Liver (tissue), 3 donors: ENCODE data around the gene CELA1.

Source experiments
- CTCF ChIP-seq: fragments of 150-350 bp; IDR thresholded peaks from 2 replicates; pipeline ENCODE4 v1.5.1; 2017; ENCODE audit warnings: improper control_type of control experiment, low read depth, low read length; ENCODE audit not compliant: missing input control
- REST ChIP-seq: IDR thresholded peaks from 2 replicates; pipeline ENCODE4 v1.6.1; 2016; ENCODE audit warnings: antibody characterized with exemption, mild to moderate bottlenecking
- SP1 ChIP-seq: IDR thresholded peaks from 2 replicates; pipeline ENCODE4 v1.6.1; 2018; ENCODE audit warnings: antibody characterized with exemption, mild to moderate bottlenecking
- TAF1 ChIP-seq: conservative IDR thresholded peaks from 2 replicates; pipeline ENCODE4 v1.6.1; 2016; ENCODE audit warnings: antibody characterized with exemption, mild to moderate bottlenecking
- YY1 ChIP-seq: IDR thresholded peaks from 2 replicates; pipeline ENCODE4 v1.6.1; 2016; ENCODE audit warnings: antibody characterized with exemption, mild to moderate bottlenecking
- donor health status: healthy.
- donor health status: healthy.

DNA sequence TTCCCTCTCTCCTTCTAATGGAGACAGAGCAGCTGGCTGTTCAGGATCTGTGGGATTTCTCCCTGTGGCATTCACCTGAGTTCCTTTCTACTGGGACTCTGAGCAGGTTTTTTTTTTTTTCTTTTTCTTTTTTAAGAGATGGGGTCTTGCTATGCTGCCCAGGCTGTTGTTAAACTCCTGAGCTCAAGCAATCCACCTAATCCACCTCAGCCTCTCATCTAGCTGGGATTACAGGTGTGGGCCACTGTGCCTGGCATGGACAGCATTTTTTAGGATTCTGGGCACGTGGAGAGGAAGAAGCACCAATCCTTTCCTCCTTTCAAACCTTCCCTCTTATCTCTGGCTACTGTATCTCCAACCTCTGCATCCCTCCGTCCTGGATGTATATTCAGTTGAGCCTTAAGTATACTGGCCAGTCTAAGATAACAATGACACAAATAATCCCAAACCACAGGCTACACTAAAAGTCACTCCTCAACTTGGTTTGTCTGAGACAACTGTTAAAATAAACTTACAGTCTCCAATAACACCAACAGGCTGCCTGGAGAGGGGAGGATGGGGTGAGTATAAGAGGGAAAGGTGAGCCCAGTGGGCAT, 16.4 kb upstream of the CELA1 start:
- no peak for TF ChIP-seq CTCF
- no peak for TF ChIP-seq SP1
- no peak for TF ChIP-seq REST
- TF ChIP-seq YY1 = no peak
- no peak for TF ChIP-seq TAF1
